Pancreas (tissue), 10 donors: Measurements from ENCODE around the gene SLC49A3. TPM values are rescaled to one million over a fixed set of nuclear protein-coding genes. Genes with fewer than 3 reads are reported as not detected.

ENCODE experiments used
- ATAC-seq, 4 donors: fragments of 200-7000 bp; cut with Tn5 transposase; one replicate each; pipeline versions ENCODE4 v1.8.0 to v1.9.1; 2020; ENCODE audit warnings: mild to moderate bottlenecking in 4 of 4, moderate library complexity in 4 of 4
- DNase-seq, 6 donors: peaks; one replicate each; pipeline ENCODE4 v3.0.0-alpha.2; 2020
- FAIRE-seq: peaks from 2 replicates; lab custom pipeline; 2012; peaks lifted over from hg19 to GRCh38; lab: Jason Lieb, UNC
- H3K27ac ChIP-seq, 4 donors: fragments of 200-600 bp; sonication (generic); 1 replicate in 3 of 4; 2 replicates in 1 of 4; pipeline versions ENCODE4 v1.5.0 to v1.8.0; 2020
- H3K27me3 ChIP-seq, 4 donors: fragments of 200-600 bp; one replicate each; pipeline ENCODE4 v1.8.0; 2021
- H3K36me3 ChIP-seq, 3 donors: fragments of 200-600 bp; sonication (generic) in 1 of 3; one replicate each; pipeline versions ENCODE4 v1.5.0 to v1.8.0; 2020 to 2021
- H3K4me1 ChIP-seq, 3 donors: fragments of 200-600 bp; one replicate each; pipeline ENCODE4 v1.8.0; 2021
- H3K4me3 ChIP-seq, 4 donors: fragments of 200-600 bp; sonication (generic) in 2 of 4; one replicate each; pipeline versions ENCODE4 v1.5.0 to v1.8.0; 2020 to 2021
- H3K9me3 ChIP-seq, 4 donors: fragments of 200-600 bp; one replicate each; pipeline ENCODE4 v1.8.0; 2021
- WGBS, 2 donors: extraction: QIAGEN DNeasy Blood & Tissue Kit; methylation state at CpG; one replicate each; pipeline ENCODE4 v1.1.7; 2013; 5-methylcytosine and 5-hydroxymethylcytosine counted together
- intact Hi-C, 3 donors: fragments of 100-400 bp; cut with DNase I; formaldehyde crosslinking; loops; one replicate each; pipeline versions ENCODE4 v1.11.1 to v1.14.2; 2022
- polyA plus RNA-seq, 2 donors: library from polyadenylated mRNA; stranded (reverse); fragments of 200-250 nt; gene quantifications; one replicate each; pipeline ENCODE4 v1.2.3, GENCODE V29; 2013
- total RNA-seq, 6 donors: library from RNA; stranded (reverse); fragmentation: NEBNext Ultra II Directional in 4 of 6; extraction: Animal tissue kit (Norgen Biotek cat#: 25700) in 4 of 6; gene quantifications; one replicate each; pipeline versions ENCODE4 v1.2.1 to v1.2.4, GENCODE V29; 2021 to 2023
- TF ChIP-seq, protein P1 (sequence below), 4 donors: fragments of 200-600 bp; sonication (generic) in 3 of 4; IDR thresholded peaks; one replicate each; pipeline versions ENCODE4 v1.5.0 to v1.8.0; 2021; ENCODE audit warnings: antibody characterized with exemption in 4 of 4
- donor health status: healthy with polysubstance abuse.
- donor health status: DM: no; HTN: no; CAD: no; lungs with moderate emphysema.
- donor health status: DM: no; HTN: no; CAD: no.
- donor health status: control.
- donor health status: control.
- donor health status: Bipolar disorder and iron deficiency.
- donor health status: DM: yes; HTN: yes; CAD: no.
- donor health status: DM: no; HTN: no; CAD: no.
- donor health status: DM: no; HTN: no; CAD: no.
- donor health status: DM: yes; HTN: yes; CAD: no.

SLC49A3 gene
- total and polyA plus RNA-seq, 8 donors: 3.3 to 20.8 (median 6.1) TPM

DNA sequence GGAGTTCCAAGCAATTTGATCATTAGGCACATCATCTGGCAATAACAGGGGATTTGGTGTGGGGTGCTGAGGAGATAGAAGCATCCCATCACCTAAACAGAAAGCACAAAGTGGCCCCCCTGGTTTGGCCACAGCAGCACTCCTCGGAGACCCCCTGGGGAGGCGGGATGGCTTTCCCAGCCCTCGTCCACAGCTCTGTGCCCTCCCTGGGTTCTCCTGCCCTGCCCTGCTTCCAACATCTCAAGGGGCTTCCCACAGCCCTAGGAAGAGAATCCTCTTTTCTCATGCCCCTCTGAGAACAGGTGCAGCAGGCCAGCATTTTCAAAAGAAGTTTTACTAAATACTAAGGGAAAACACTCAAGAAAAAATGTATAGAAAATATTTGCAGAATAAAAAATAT, 27.7 kb downstream of the SLC49A3 start:
- H3K27me3 ChIP-seq: no peaks in the 10 kb centered on the region
- H3K4me1 ChIP-seq: no peaks in the 10 kb centered on the region
- H3K9me3 ChIP-seq: no peaks in the 10 kb centered on the region
- no peaks in the 10 kb centered on the region for H3K36me3 ChIP-seq
- ATAC-seq (no peak), DNase-seq (no peak), FAIRE-seq (no peak)
- no peak overlapping the region for H3K4me3 ChIP-seq
- H3K27ac ChIP-seq: no peak overlapping the region
- TF ChIP-seq, protein P1, sequence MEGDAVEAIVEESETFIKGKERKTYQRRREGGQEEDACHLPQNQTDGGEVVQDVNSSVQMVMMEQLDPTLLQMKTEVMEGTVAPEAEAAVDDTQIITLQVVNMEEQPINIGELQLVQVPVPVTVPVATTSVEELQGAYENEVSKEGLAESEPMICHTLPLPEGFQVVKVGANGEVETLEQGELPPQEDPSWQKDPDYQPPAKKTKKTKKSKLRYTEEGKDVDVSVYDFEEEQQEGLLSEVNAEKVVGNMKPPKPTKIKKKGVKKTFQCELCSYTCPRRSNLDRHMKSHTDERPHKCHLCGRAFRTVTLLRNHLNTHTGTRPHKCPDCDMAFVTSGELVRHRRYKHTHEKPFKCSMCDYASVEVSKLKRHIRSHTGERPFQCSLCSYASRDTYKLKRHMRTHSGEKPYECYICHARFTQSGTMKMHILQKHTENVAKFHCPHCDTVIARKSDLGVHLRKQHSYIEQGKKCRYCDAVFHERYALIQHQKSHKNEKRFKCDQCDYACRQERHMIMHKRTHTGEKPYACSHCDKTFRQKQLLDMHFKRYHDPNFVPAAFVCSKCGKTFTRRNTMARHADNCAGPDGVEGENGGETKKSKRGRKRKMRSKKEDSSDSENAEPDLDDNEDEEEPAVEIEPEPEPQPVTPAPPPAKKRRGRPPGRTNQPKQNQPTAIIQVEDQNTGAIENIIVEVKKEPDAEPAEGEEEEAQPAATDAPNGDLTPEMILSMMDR (IDR thresholded peaks at IDR 0.05): no peak
- WGBS, 2 donors: 66 to 82% methylated on average over 3 of the region's 3 CpGs
- intact Hi-C loops: no loop called here

DNA sequence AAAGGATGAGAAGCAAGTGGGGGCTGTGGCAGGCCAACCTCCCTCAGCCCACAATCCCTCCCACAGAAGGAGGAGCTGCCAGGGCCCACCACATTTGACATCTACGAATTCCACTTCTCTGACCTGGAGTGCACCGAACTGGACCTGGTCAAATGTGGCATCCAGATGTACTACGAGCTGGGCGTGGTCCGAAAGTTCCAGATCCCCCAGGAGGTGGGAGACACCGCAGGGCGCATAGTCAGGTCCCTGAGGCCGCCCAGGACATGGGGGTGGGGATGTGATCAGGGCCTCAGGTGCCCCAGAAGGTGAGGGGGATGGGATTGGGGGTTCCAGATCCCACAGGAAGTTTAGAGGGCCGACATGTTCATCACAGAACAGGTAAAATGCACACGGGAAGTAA, 28.6 kb downstream of the SLC49A3 start:
- ATAC-seq: no peak
- H3K9me3 ChIP-seq: no peaks in the 10 kb centered on the region
- no peaks in the 10 kb centered on the region for H3K4me1 ChIP-seq
- H3K4me3 ChIP-seq: no peak overlapping the region
- no peak for FAIRE-seq
- no peak overlapping the region for H3K27ac ChIP-seq
- TF ChIP-seq, protein P1 (IDR thresholded peaks at IDR 0.05): no peak
- intact Hi-C loops: no loop called here
- no peaks in the 10 kb centered on the region for H3K27me3 ChIP-seq
- WGBS, 2 donors: 75 to 92% methylated on average over 10 of the region's 10 CpGs
- DNase-seq: peak in 1 of 6 donors; percentile 1
- H3K36me3 ChIP-seq: no peaks in the 10 kb centered on the region

DNA sequence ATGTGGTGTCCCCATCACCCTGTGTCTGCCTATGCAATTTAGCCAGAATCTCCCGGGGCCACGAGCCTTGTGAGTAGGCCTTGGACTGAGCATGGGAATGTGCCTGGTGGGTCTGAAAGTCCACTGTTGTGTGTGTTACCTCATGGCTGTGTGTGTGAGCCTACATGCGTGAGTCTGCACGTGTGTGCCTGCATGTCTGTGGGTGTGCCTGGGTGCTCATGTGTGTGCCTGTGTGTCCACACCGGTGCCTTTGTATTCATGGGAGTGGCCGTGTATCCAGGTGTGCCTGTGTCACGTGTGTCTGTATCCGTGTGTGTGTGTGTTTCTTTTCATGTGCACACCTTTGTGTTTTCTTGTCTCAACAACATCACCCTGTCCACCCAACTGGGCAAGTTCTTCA, 29.1 kb downstream of the SLC49A3 start:
- no peak for FAIRE-seq
- TF ChIP-seq, protein P1 (IDR thresholded peaks at IDR 0.05): no peak
- no peak for ATAC-seq
- H3K27ac ChIP-seq: no peak overlapping the region
- H3K4me1 ChIP-seq: no peaks in the 10 kb centered on the region
- no peaks in the 10 kb centered on the region for H3K9me3 ChIP-seq
- no peaks in the 10 kb centered on the region for H3K27me3 ChIP-seq
- WGBS, 2 donors: 68 to 87% methylated on average over 8 of the region's 8 CpGs
- no peak overlapping the region for H3K4me3 ChIP-seq
- intact Hi-C loops: no loop called here
- DNase-seq: no peak
- H3K36me3 ChIP-seq: no peaks in the 10 kb centered on the region

DNA sequence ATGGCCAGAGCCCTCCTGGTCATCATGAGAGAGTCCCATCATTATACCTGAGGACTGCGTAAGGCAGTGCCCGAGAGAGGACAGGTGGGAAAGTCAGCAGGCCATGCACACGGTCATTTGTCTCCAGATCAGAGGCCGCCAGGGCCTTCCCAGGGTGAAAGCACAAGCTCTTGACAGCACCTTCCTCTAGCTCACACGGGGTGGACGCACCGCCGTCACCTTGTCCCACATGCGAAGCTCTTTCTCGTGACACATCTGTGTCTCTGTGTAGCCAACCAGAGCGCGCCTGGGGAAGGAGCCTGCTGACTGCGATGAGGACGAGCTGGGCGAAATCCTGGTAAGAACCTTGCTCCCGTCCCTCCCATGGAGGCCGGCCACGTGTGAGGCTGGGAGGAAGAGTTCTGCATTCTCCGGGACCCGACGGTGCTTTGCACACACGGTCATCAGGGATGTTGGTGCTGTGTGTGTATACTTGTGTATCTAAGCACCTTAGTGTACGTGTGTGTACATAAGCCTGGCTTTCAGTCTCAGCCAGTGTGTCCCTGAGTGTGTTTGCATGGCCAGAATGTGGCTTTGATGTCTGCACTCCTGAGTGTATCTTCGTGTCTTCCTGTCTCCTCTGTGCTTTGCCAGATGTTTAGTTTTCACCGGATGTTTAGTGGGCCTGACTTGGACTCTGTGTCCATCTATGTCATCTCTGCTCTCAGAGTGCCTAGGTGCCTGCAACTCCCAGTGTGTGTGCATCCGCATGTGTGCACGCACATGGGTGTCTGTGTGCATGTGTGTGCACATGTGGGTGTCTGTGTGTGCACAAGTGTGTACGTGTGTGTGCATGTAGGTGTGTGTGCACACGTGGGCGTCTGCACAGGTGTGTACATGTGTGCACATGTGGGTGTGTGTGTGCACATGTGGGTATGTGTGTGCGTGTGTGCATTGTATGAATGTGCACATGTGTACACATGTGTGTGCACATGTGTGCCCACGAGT, 30.0 kb downstream of the SLC49A3 start:
- H3K27ac ChIP-seq: no peak overlapping the region
- no peak for FAIRE-seq
- TF ChIP-seq, protein P1 (IDR thresholded peaks at IDR 0.05): no peak
- H3K4me3 ChIP-seq: no peak overlapping the region
- 74 to 87% methylated on average over 32 of the region's 32 CpGs for WGBS, 2 donors
- H3K27me3 ChIP-seq: no peaks in the 10 kb centered on the region
- H3K36me3 ChIP-seq: no peaks in the 10 kb centered on the region
- DNase-seq: peak in 1 of 6 donors; percentile 1
- no peaks in the 10 kb centered on the region for H3K4me1 ChIP-seq
- intact Hi-C loops: no loop called here
- no peaks in the 10 kb centered on the region for H3K9me3 ChIP-seq
- no peak for ATAC-seq
